GM23338 (cell line): ENCODE measurements around the gene PIP5K1C. TPM values are rescaled to one million over a fixed set of nuclear protein-coding genes. Genes with fewer than 3 reads are reported as not detected.

ENCODE experiments used
- ATAC-seq: fragments of 200-7000 bp; cut with Tn5 transposase; 3 replicates; pipeline ENCODE4 v1.9.1; 2020
- DNase-seq: peaks from one replicate; pipeline ENCODE4 v3.0.0-alpha.2; 2015; ENCODE audit warnings: low spot score
- H2AFZ ChIP-seq: fragments of 200-600 bp; sonication (generic); 2 replicates; pipeline ENCODE4 v1.8.0; 2016; ENCODE audit warnings: antibody characterized with exemption, mild to moderate bottlenecking, moderate library complexity
- H3F3A ChIP-seq: fragments of 200-600 bp; sonication (generic); replicated peaks from 2 replicates; pipeline ENCODE4 v1.8.0; 2017; ENCODE audit warnings: antibody characterized with exemption, mixed run types, low read depth
- H3K27ac ChIP-seq: fragments of 200-600 bp; sonication (generic); 2 replicates; pipeline ENCODE4 v1.6.1; 2016; ENCODE audit warnings: low read depth
- H3K27me3 ChIP-seq: fragments of 200-600 bp; sonication (generic); 2 replicates; pipeline ENCODE4 v1.8.0; 2016; ENCODE audit warnings: mild to moderate bottlenecking, mixed run types, moderate library complexity; ENCODE audit not compliant: insufficient read depth
- H3K36me3 ChIP-seq: fragments of 200-600 bp; sonication (generic); 2 replicates; pipeline ENCODE4 v1.8.0; 2016; ENCODE audit warnings: mild to moderate bottlenecking; ENCODE audit not compliant: insufficient read depth
- H3K4me1 ChIP-seq: fragments of 200-600 bp; sonication (generic); 2 replicates; pipeline ENCODE4 v1.8.0; 2016; ENCODE audit warnings: mild to moderate bottlenecking, moderate library complexity; ENCODE audit not compliant: insufficient read depth
- H3K4me2 ChIP-seq: fragments of 200-600 bp; sonication (generic); 2 replicates; pipeline ENCODE4 v1.7.1; 2017; ENCODE audit warnings: mixed run types
- H3K4me3 ChIP-seq: fragments of 200-600 bp; sonication (generic); 2 replicates; pipeline ENCODE4 v1.6.1; 2016; ENCODE audit warnings: mixed run types
- H3K79me2 ChIP-seq: fragments of 200-600 bp; sonication (generic); replicated peaks from 2 replicates; pipeline ENCODE4 v1.8.0; 2017; ENCODE audit warnings: mild to moderate bottlenecking; ENCODE audit not compliant: insufficient read depth
- H3K9me2 ChIP-seq: fragments of 200-600 bp; sonication (generic); 2 replicates; pipeline ENCODE4 v1.8.0; 2017; ENCODE audit not compliant: insufficient read depth
- H4K20me1 ChIP-seq: fragments of 200-600 bp; sonication (generic); replicated peaks from 2 replicates; pipeline ENCODE4 v1.8.0; 2017; ENCODE audit warnings: mild to moderate bottlenecking; ENCODE audit not compliant: insufficient read depth
- H3K27ac Mint-ChIP-seq: 2 replicates; pipeline ENCODE4 v1.8.0; 2020; ENCODE audit warnings: inconsistent platforms, mild to moderate bottlenecking, moderate library complexity, mixed read lengths
- H3K27me3 Mint-ChIP-seq: 3 replicates; pipeline ENCODE4 v1.8.0; 2022; ENCODE audit warnings: low read depth, mild to moderate bottlenecking, moderate library complexity, mixed read lengths, inconsistent platforms; ENCODE audit not compliant: insufficient read depth, poor library complexity
- H3K36me3 Mint-ChIP-seq: 3 replicates; pipeline ENCODE4 v1.8.0; 2021; ENCODE audit warnings: low read depth, mild to moderate bottlenecking, inconsistent platforms, moderate library complexity, mixed read lengths
- H3K4me1 Mint-ChIP-seq: 3 replicates; pipeline ENCODE4 v1.8.0; 2020; ENCODE audit warnings: mild to moderate bottlenecking, inconsistent platforms, mixed read lengths
- H3K4me3 Mint-ChIP-seq: 3 replicates; pipeline ENCODE4 v1.8.0; 2021; ENCODE audit warnings: moderate library complexity, mild to moderate bottlenecking, inconsistent platforms, mixed read lengths
- H3K9me3 Mint-ChIP-seq: 3 replicates; pipeline ENCODE4 v1.8.0; 2020; ENCODE audit warnings: moderate library complexity, mild to moderate bottlenecking, inconsistent platforms, mixed read lengths
- CREB1 ChIP-seq: fragments of 250-450 bp; sonication (Bioruptor Pico); IDR thresholded peaks from 2 replicates; pipeline ENCODE4 v1.5.0; 2020; ENCODE audit warnings: low read depth, mild to moderate bottlenecking, moderate library complexity
- CTCF ChIP-seq, 2 experiments: fragments of 200-600 bp in 1 of 2; sonication (generic) in 1 of 2; conservative IDR thresholded peaks; 2 replicates each; pipeline versions ENCODE4 v1.5.1 to v1.6.1; 2016 to 2017; ENCODE audit warnings: antibody characterized with exemption in 2 of 2, low read depth in 2 of 2, mild to moderate bottlenecking in 2 of 2, moderate library complexity in 1 of 2
- ETS1 ChIP-seq: IDR thresholded peaks from 2 replicates; pipeline ENCODE4 v1.6.1; 2016; ENCODE audit warnings: antibody characterized with exemption
- EZH2 ChIP-seq: fragments of 200-600 bp; sonication (generic); IDR thresholded peaks from one replicate; pipeline ENCODE4 v1.8.0; 2017; ENCODE audit warnings: antibody characterized with exemption, mild to moderate bottlenecking, low read depth; ENCODE audit not compliant: unreplicated experiment
- EZH2phosphoT487 ChIP-seq: fragments of 200-600 bp; sonication (generic); IDR thresholded peaks from one replicate; pipeline ENCODE4 v1.8.1; 2018; ENCODE audit warnings: antibody characterized with exemption; ENCODE audit not compliant: unreplicated experiment
- JUNB ChIP-seq: IDR thresholded peaks from one replicate; pipeline ENCODE4 v1.6.1; 2016; ENCODE audit warnings: antibody characterized with exemption; ENCODE audit not compliant: unreplicated experiment
- NANOG ChIP-seq: IDR thresholded peaks from 2 replicates; pipeline ENCODE4 v1.6.1; 2016; ENCODE audit warnings: antibody characterized with exemption, borderline replicate concordance
- POLR2AphosphoS5 ChIP-seq: IDR thresholded peaks from 2 replicates; pipeline ENCODE4 v1.6.1; 2016; ENCODE audit warnings: antibody characterized with exemption, low read depth
- REST ChIP-seq: IDR thresholded peaks from one replicate; pipeline ENCODE4 v1.6.1; 2018; ENCODE audit warnings: antibody characterized with exemption; ENCODE audit not compliant: unreplicated experiment
- STAT1 ChIP-seq: IDR thresholded peaks from one replicate; pipeline ENCODE4 v1.6.1; 2016; ENCODE audit warnings: antibody characterized with exemption; ENCODE audit not compliant: unreplicated experiment
- ZNF114 ChIP-seq: fragments of 250-450 bp; sonication (Bioruptor Pico); IDR thresholded peaks from 2 replicates; pipeline ENCODE4 v1.5.0; 2020; ENCODE audit warnings: mild to moderate bottlenecking, moderate library complexity
- ZNF331 ChIP-seq: fragments of 250-450 bp; sonication (Bioruptor Pico); IDR thresholded peaks from 2 replicates; pipeline ENCODE4 v1.5.0; 2020; ENCODE audit warnings: low read depth, mild to moderate bottlenecking, moderate library complexity
- ZNF462 ChIP-seq: fragments of 250-450 bp; sonication (Bioruptor Pico); IDR thresholded peaks from 2 replicates; pipeline ENCODE4 v1.5.0; 2020; ENCODE audit warnings: mild to moderate bottlenecking, moderate library complexity
- polyA plus RNA-seq: library from polyadenylated mRNA; unstranded; fragments of >200 nt; fragmentation: Nextera tagmentation; extraction: Ambion mirVana; gene quantifications from 2 replicates; pipeline ENCODE4 v1.2.1, GENCODE V29; 2016
- total RNA-seq: library from RNA; depleted of rRNA; stranded (reverse); fragments of >200 nt; shearing (Covaris generic); gene quantifications from 2 replicates; pipeline ENCODE4 v1.2.3, GENCODE V29; 2014

PIP5K1C gene
- total and polyA plus RNA-seq, 2 experiments from 2014 or later = 11.8 to 46.7 TPM

GRCh38 chr19:3663838-3664237 lies 36.4 kb downstream of the PIP5K1C start:
- Mint-ChIP-seq H3K9me3 (no peaks in the 10 kb centered on the region), H3K27me3 (peaks cover 14% of the 10 kb centered on the region), H3K36me3 (peaks cover 23% of the 10 kb centered on the region), H3K27ac (peak overlapping the region; percentile 36; the same call in 1 of the 2 replicates), H3K4me3 (no peak overlapping the region), H3K4me1 (peaks cover 5% of the 10 kb centered on the region; the same call in 1 of the 3 replicates)
- no peaks in the 10 kb centered on the region for H3K4me1 ChIP-seq
- DNase-seq (no peak), ATAC-seq (no peak)
- no peaks in the 10 kb centered on the region; the same call in 1 of the 2 replicates for H4K20me1 ChIP-seq
- H3K4me2 ChIP-seq = no peak overlapping the region
- H3K36me3 ChIP-seq = no peaks in the 10 kb centered on the region
- no peaks in the 10 kb centered on the region for H3K79me2 ChIP-seq
- TF ChIP-seq JUNB (no peak), ETS1 (no peak), EZH2 (no peak), ZNF462 (CRISPR knock-in tag) (no peak), ZNF114 (no peak), POLR2AphosphoS5 (no peak), NANOG (no peak), STAT1 (no peak), EZH2phosphoT487 (no peak), CREB1 (CRISPR knock-in tag) (no peak), REST (no peak), ZNF331 (no peak), CTCF (conservative IDR thresholded peaks at IDR 0.05; ENCODE audit: low read depth in 2 of 2) (no peak)
- H3K4me3 ChIP-seq = no peak overlapping the region
- no peak overlapping the region for H3K27ac ChIP-seq
- no peaks in the 10 kb centered on the region for H3K27me3 ChIP-seq
- H2AFZ ChIP-seq = no peak overlapping the region
- no peaks in the 10 kb centered on the region for H3K9me2 ChIP-seq
- no peaks in the 10 kb centered on the region for H3F3A ChIP-seq
